Activated naive CD4-positive, alpha-beta T cell treated with anti-CD3 and anti-CD28 coated beads, Interleukin-2, amount 50 U/mL, for 16 hours (primary cell): ENCODE results near the gene CGB8.
"Not testable (repeated sequence)": the region's sequence is repeated elsewhere in the genome, so short reads cannot be mapped to it uniquely, and the experiment has no call there.

Experiments
- DNase-seq: peaks from one replicate; pipeline ENCODE4 v3.0.0-alpha.2; 2020

CGB8 gene

GRCh38 chr19:49049011-49049410 is at the start of gene CGB8:
Gene CGB8, minus strand, starts transcription at chr19:49049111. Its CDS starts 372 bp downstream, at chr19:49048739.
- not testable (repeated sequence) for DNase-seq

DNA sequence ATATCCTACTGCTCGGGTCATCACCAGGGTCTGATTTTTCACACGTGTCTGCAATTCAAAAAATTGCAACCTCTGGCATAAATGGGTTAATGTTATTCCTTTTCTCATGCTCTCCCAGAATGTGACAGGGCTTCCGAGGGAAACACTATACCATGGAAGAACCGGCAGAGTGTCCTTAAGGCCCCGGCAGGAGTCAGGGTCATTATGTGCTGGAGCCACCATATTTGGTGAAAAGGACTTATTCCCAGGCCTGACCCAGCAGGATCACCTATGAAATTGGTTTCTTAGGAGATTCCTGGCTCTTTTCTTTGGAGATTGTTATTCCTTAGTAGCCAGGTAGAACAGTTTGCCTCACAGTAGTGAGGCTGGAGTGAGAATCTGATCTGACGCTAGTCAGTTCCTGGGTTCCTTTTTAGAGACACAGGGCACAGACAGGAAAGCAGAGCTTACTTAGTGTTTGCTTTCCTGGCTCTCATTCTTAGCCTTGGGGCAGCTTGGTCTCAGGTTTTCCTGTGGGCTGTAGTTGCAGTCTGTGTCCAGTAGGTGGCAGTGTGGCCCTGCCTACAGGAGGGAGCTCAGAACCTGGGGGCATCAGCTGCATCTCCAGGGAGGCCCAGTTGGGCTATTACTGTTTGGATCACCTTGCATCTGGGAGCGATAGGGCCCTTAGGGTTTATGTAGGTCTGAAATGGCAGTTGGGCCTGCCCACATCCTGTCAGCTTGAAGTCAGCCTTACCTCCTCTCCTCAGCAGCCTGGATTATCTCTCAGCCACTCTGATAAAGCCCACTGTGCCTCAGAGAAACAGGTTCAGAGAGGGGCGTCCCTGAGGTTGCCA is 48.8 kb upstream of the CGB8 start:
- DNase-seq: peak; percentile 67

GRCh38 chr19:49094505-49095482 is 45.9 kb upstream of the CGB8 start:
- no peak for DNase-seq

DNA sequence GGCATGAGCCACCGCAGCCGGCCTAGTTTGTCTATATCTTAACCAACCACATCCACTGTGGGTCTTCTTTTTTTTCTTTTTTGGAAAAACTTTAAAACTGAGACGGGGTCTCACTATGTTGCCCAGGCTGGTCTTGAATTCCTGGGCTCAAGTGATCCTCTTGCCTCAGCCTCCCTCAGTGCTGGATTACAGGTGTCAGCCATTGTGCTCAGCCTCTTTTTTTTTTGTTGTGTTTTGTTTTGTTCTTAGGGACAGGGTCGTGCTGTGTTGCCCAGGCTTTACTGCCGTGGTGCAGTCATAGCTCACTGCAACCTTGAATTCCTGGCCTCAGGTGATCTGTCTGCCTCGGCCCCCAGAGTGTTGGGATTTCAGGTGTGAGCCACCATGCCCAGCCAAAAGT is 43.8 kb upstream of the CGB8 start:
- no peak for DNase-seq

DNA sequence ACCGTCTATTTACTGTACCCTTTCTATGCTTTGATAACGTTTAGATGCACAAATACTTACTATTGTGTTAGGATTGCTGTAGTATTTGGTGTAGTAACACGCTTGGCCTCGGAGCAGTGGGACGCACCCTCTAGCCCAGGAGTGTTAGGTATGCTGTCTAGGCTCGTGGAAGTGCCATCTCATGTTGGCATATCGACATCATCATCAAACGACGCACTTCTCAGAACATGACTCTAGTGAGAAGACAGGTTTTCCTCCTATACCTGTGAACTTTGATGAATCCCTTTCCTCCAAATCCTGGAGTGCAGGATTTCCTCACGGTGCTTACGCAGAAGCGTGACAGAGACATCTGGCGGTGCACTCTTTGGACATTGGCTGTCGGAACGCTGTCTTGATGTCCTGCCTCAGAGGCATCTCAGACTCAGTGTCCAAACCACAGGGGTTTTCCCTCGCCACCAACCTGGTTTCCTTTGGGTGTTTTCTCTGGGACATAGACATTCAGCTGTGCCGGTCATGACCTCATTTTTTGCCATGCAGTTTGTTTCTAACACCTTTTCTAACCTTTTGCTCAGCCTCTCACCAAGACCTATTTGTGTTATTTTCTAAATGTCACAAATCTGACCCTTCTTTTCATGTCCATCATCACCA is 42.6 kb upstream of the CGB8 start:
- DNase-seq: no peak

DNA sequence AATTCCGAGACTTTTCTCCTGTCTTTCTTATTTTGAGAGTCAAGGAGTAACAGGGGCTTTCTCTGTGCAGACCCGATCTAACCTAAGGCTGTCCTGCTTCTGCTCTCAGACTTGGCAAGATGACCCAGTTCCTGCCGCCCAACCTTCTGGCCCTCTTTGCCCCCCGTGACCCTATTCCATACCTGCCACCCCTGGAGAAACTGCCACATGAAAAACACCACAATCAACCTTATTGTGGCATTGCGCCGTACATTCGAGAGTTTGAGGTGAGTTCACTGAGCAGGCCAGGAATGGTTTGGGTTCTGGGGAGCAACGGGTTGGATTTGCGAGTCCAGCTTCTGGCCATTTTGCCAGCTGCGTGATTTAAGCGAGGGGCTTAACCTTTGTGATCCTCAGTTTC is 37.4 kb upstream of the CGB8 start:
- no peak for DNase-seq

DNA sequence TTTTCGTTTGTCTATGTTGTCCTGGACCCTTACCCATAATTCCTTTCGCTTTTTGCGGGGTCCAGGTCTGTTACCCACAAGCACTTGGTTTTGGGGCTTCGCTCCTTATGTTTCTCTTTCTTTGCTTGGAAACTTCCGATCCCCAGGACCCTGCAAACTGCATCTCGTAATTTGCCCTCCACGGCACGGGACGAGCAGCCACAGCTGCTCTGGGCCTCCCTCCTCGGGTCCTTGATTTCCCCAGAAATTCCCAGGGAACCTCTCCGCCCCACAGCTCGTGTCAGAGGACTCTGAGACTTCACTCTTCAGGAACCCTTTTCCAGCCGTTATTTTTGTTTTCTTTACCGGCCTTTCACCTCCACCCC is 36.9 kb upstream of the CGB8 start:
- DNase-seq: no peak

- DNase-seq: peak; percentile 99
These were observed 36.3 kb upstream of the CGB8 start, which contains the start of gene SNRNP70 for GRCh38 chr19:49085020-49085867. Gene SNRNP70, plus strand, starts transcription at chr19:49085451. Its CDS starts 964 bp downstream, at chr19:49086415.

DNA sequence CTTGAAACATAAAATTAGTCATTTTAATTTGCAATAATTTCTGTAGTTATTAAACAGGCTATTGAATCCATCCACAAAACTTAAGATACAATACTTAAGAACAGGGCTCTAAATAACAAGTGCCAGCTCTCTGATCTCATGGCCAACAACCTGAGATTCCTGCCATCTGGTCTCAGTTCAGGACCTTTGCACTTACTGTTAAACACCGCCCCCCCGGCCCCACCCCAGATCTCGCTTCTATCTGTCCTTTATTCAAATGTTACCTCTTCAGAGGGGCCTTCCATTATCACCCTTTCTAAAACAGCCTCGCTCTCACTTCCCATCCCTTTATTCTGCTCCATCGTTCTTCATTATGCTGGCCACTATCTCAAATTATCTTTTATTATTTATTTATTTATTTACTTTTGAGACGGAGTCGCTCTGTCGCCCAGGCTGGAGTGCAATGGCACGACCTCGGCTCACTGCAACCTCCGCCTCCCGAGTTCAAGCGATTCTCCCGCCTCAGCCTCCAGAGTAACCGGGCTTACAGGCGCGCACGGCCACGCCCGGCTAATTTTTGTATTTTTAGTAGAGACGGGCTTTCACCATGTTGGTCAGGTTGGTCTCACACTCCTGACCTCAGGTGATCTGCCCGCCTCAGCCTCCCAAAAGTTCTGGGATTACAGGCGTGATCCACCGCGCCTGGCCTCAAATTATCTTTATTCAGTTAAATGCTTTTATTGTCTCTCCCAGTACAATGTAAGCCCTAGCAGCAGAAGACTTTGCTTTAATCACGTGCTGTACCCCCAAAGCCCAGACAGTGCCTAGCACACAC is 35.5 kb upstream of the CGB8 start:
- DNase-seq: no peak

- no peak for DNase-seq
These were observed 32.4 kb upstream of the CGB8 start for GRCh38 chr19:49081273-49081672.

GRCh38 chr19:49080392-49080791 is 31.5 kb upstream of the CGB8 start:
- no peak for DNase-seq

DNA sequence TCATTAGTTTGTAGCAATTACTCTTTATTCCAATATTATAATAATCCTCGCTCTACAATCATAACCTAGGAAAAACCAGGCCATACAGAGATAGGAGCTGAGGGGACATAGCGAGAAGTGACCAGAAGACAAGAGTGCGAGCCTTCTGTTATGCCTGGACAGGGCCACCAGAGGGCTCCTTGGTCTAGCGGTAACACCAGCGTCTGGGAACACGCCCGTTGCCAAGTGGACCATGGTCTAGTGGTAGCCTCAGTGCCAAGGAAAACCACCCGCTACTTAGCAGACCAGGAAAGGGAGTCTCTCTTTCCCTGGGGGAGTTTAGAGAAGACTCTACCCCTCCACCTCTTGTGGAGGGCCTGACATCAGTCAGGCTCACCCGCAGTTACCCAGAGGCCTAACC is 26.0 kb upstream of the CGB8 start:
- not testable (repeated sequence) for DNase-seq

- DNase-seq: no peak
These were observed 24.8 kb upstream of the CGB8 start for GRCh38 chr19:49073514-49074378.

DNA sequence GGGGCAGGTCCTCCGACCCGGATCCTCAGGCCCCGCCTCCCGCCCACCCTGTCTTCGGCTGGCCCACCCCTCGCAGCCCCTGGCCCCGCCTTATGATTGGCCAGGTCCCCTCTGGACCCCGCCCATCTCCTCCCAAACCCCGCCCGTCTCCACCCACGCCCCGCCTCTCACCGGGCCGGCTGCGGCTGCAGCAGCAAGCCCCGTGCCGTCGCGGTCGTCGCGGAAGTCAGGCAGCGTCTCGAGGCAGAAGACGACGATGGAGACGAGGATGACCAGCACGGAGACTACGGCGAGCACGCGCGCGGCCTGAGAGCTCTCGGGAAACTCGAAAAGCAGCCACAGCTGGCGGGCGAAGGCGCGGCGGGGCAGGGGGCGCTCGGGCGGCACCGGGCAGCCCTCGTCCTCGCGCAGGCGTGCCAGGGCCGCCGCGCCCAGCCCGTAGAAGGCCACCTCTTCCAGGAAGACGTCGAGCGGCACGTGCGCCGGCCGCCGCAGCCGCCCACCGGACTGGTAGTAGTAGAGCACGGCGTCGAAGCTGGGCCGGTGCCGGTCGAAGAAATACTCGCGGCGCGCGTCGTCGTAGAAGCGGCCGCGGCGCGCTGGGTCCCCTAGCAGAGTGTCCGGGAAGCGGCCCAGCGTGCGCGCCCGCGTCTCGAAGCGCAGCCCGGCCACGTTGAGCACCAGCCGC is 23.1 kb upstream of the CGB8 start:
- DNase-seq: peak; percentile 30

DNA sequence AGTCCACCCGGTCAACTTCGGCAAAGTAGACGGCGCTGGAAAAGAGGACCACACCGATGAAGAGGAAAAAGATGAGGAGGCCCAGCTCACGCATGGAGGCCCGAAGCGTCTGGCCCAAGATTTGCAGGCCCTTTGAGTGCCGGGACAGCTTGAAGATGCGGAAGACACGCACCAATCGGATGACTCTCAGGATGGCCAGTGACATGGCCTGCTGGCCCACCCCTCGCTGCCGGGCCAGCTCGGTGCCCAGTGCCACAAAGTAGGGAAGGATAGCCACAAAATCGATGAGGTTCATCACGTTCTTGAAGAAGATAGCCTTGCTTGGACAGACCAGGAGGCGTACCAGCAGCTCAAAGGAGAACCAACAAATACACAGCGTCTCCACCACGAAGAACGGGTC is 21.5 kb upstream of the CGB8 start:
- no peak for DNase-seq

- DNase-seq: no peak
These were observed 20.1 kb upstream of the CGB8 start for GRCh38 chr19:49069026-49069425.

DNA sequence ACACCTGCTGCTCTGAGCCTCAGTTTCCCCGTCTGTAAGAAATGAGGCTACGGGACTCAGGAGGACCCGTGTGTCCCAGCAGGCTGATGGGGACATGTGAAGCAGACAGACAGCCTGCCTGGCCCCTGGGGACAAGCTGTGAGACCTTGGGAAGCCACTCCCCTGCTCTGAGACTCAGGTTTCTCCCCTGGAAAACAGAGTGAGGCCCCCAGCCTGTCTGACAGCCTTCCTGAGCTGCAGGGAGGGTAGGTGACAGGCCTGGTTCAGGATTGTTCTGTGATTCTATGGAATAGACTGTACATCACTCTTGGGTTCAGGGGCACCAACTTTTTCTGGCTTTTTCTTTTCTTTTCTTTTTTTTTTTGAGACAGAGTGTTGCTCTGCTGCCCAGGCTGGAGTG is 18.6 kb upstream of the CGB8 start:
- no peak for DNase-seq

- no peak for DNase-seq
These were observed 17.1 kb upstream of the CGB8 start for GRCh38 chr19:49065905-49066512.
